SK-N-SH (cell line): ENCODE data around the gene ABCA10. TPM values are rescaled to one million over a fixed set of nuclear protein-coding genes. Genes with fewer than 3 reads are reported as not detected.

Experiments
- CTCF ChIA-PET: fragments of 300-600, 350-600 bp; formaldehyde crosslinking; extraction: SDS; loops from one replicate; lab custom pipeline; 2021; lab: Yijun Ruan, JAX
- POLR2A ChIA-PET: fragments of 350-600 bp; sonication (Branson Sonifier 250); formaldehyde crosslinking; extraction: SDS; loops from one replicate; lab custom pipeline; 2020; ENCODE audit warnings: antibody characterized with exemption, inconsistent platforms; lab: Yijun Ruan, JAX
- DNase-seq: peaks from one replicate; pipeline ENCODE4 v3.0.0; 2012
- H2AFZ ChIP-seq: fragments of 200-600 bp; sonication (generic); 2 replicates; pipeline ENCODE4 v1.8.1; 2016; ENCODE audit warnings: antibody characterized with exemption, mild to moderate bottlenecking, low read depth
- H3F3A ChIP-seq: fragments of 200-600 bp; sonication (generic); replicated peaks from 2 replicates; pipeline ENCODE3; 2016; ENCODE audit warnings: antibody characterized with exemption, mild to moderate bottlenecking; ENCODE audit not compliant: insufficient read depth
- H3K27ac ChIP-seq, 2 experiments: fragments of 200-500 bp in 1 of 2; fragments of 200-600 bp in 1 of 2; sonication (Bioruptor generic) in 1 of 2; sonication (generic), shearing (Covaris generic) in 1 of 2; 2 replicates each; pipeline versions ENCODE4 v1.5.1 to v1.6.1; 2014 to 2016; ENCODE audit warnings: low read depth in 2 of 2, inconsistent platforms in 1 of 2, low read length in 1 of 2, mild to moderate bottlenecking in 1 of 2, mixed read lengths in 1 of 2
- H3K27me3 ChIP-seq: fragments of 200-600 bp; sonication (generic), shearing (Covaris generic); 2 replicates; pipeline ENCODE4 v1.6.1; 2016; ENCODE audit warnings: mixed run types; ENCODE audit not compliant: insufficient read depth
- H3K36me3 ChIP-seq, 2 experiments: fragments of 200-500 bp in 1 of 2; fragments of 200-600 bp in 1 of 2; sonication (Bioruptor generic) in 1 of 2; sonication (generic) in 1 of 2; replicated peaks in 1 of 2; 2 replicates each; pipeline versions ENCODE3 to v1.5.1; 2014 to 2016; ENCODE audit warnings: low read length in 1 of 2, mild to moderate bottlenecking in 1 of 2; ENCODE audit not compliant: insufficient read depth in 2 of 2, control insufficient read depth in 1 of 2
- H3K4me1 ChIP-seq, 2 experiments: fragments of 200-500 bp in 1 of 2; fragments of 200-600 bp in 1 of 2; sonication (Bioruptor generic) in 1 of 2; sonication (generic), shearing (Covaris generic) in 1 of 2; 2 replicates each; pipeline versions ENCODE4 v1.5.1 to v1.6.1; 2014 to 2016; ENCODE audit warnings: low read depth in 1 of 2, low read length in 1 of 2, mixed run types in 1 of 2; ENCODE audit not compliant: insufficient read depth in 2 of 2, control insufficient read depth in 1 of 2
- H3K4me2 ChIP-seq: fragments of 200-600 bp; sonication (generic), shearing (Covaris generic); 2 replicates; pipeline ENCODE4 v1.6.1; 2017; ENCODE audit warnings: mixed run types
- H3K4me3 ChIP-seq, 2 experiments: fragments of 200-500 bp in 1 of 2; fragments of 200-600 bp in 1 of 2; sonication (Bioruptor generic) in 1 of 2; sonication (generic), shearing (Covaris generic) in 1 of 2; 2 replicates each; pipeline versions ENCODE4 v1.5.1 to v1.8.1; 2014 to 2016; ENCODE audit warnings: low read depth in 2 of 2, inconsistent platforms in 1 of 2, low read length in 1 of 2, mild to moderate bottlenecking in 1 of 2, mixed read lengths in 1 of 2, moderate library complexity in 1 of 2
- H3K79me2 ChIP-seq: fragments of 200-600 bp; sonication (generic); 2 replicates; pipeline ENCODE4 v1.8.1; 2017; ENCODE audit warnings: mild to moderate bottlenecking; ENCODE audit not compliant: insufficient read depth
- H3K9ac ChIP-seq: fragments of 200-600 bp; sonication (generic); 2 replicates; pipeline ENCODE4 v1.6.1; 2017; ENCODE audit warnings: mixed run types
- H3K9me2 ChIP-seq: fragments of 200-600 bp; sonication (generic); 2 replicates; pipeline ENCODE4 v1.6.1; 2017; ENCODE audit warnings: mixed run types
- H3K9me3 ChIP-seq: fragments of 200-600 bp; sonication (generic); 2 replicates; pipeline ENCODE4 v1.6.1; 2017; ENCODE audit warnings: mixed run types, mild to moderate bottlenecking, moderate library complexity
- H4K20me1 ChIP-seq: fragments of 200-600 bp; sonication (generic); 2 replicates; pipeline ENCODE4 v1.6.1; 2017; ENCODE audit warnings: mild to moderate bottlenecking, mixed run types; ENCODE audit not compliant: insufficient read depth
- CHD2 ChIP-seq: fragments of 150-350 bp; IDR thresholded peaks from 2 replicates; pipeline ENCODE4 v1.6.1; 2018; ENCODE audit warnings: low read length; ENCODE audit not compliant: partially characterized antibody
- ELF1 ChIP-seq: IDR thresholded peaks from 2 replicates; pipeline ENCODE4 v1.4.0; 2012
- EZH2phosphoT487 ChIP-seq: fragments of 200-600 bp; sonication (generic); IDR thresholded peaks from 2 replicates; pipeline ENCODE4 v1.6.1; 2017; ENCODE audit warnings: low read depth, mixed run types, mild to moderate bottlenecking, antibody characterized with exemption, moderate library complexity, borderline replicate concordance
- FOSL2 ChIP-seq: IDR thresholded peaks from 2 replicates; pipeline ENCODE4 v1.4.0; 2012; ENCODE audit warnings: low read depth, mild to moderate bottlenecking, moderate library complexity, borderline replicate concordance
- GABPA ChIP-seq: IDR thresholded peaks from 2 replicates; pipeline ENCODE4 v1.4.0; 2012; ENCODE audit warnings: low read depth, mild to moderate bottlenecking
- JUND ChIP-seq: IDR thresholded peaks from 2 replicates; pipeline ENCODE4 v1.4.0; 2012
- MXI1 ChIP-seq: IDR thresholded peaks from 2 replicates; pipeline ENCODE4 v1.6.1; 2012; ENCODE audit warnings: mild to moderate bottlenecking, low read depth, low read length, improper control_type of control experiment
- NRF1 ChIP-seq: IDR thresholded peaks from 2 replicates; pipeline ENCODE4 v1.6.1; 2012; ENCODE audit warnings: low read depth, mild to moderate bottlenecking, low read length
- RCOR1 ChIP-seq: fragments of 150-350 bp; IDR thresholded peaks from 2 replicates; pipeline ENCODE4 v1.6.1; 2017; ENCODE audit warnings: antibody characterized with exemption, low read length
- RFX5 ChIP-seq: IDR thresholded peaks from 2 replicates; pipeline ENCODE4 v1.6.1; 2012; ENCODE audit warnings: mild to moderate bottlenecking, improper control_type of control experiment, low read length
- SMC3 ChIP-seq: IDR thresholded peaks from 2 replicates; pipeline ENCODE4 v1.6.1; 2012; ENCODE audit warnings: low read depth, low read length, improper control_type of control experiment
- TCF12 ChIP-seq: IDR thresholded peaks from 2 replicates; pipeline ENCODE4 v1.4.0; 2012
- TEAD4 ChIP-seq: IDR thresholded peaks from 2 replicates; pipeline ENCODE4 v1.4.0; 2012; ENCODE audit warnings: mild to moderate bottlenecking, borderline replicate concordance; ENCODE audit not compliant: insufficient read depth
- YY1 ChIP-seq: IDR thresholded peaks from 2 replicates; pipeline ENCODE4 v1.4.0; 2012; ENCODE audit warnings: low read depth, mild to moderate bottlenecking
- WGBS: methylation state at CpG from one replicate; pipeline ENCODE4 v1.1.6; 2017; ENCODE audit warnings: low lambda C conversion rate; 5-methylcytosine and 5-hydroxymethylcytosine counted together
- polyA plus RNA-seq, 3 experiments: library from polyadenylated mRNA; depleted of rRNA; stranded (reverse); fragments of >200 nt; gene quantifications; 2 replicates each; pipeline ENCODE4 v1.2.3, GENCODE V29; 2012
- TF ChIP-seq, protein P1 (sequence below): fragments of 150-350 bp; IDR thresholded peaks from 2 replicates; pipeline ENCODE4 v1.6.1; 2016; ENCODE audit warnings: mild to moderate bottlenecking, low read depth, low read length
- TF ChIP-seq, protein P2 (sequence below): IDR thresholded peaks from 2 replicates; pipeline ENCODE4 v1.4.0; 2012; ENCODE audit warnings: low read depth
- TF ChIP-seq, protein P3 (sequence below): fragments of 200-600 bp; sonication (generic); IDR thresholded peaks from 2 replicates; pipeline ENCODE4 v1.6.1; 2017; ENCODE audit warnings: antibody characterized with exemption, mild to moderate bottlenecking, moderate library complexity
- TF ChIP-seq, protein P4 (sequence below): fragments of 150-350 bp; IDR thresholded peaks from 2 replicates; pipeline ENCODE4 v1.6.1; 2017; ENCODE audit warnings: antibody characterized with exemption, low read length, low read depth, borderline replicate concordance
- TF ChIP-seq, protein P5 (sequence below): IDR thresholded peaks from 2 replicates; pipeline ENCODE4; 2012

The ABCA10 gene
- polyA plus RNA-seq, 1 of the 3 experiments (the other 2 are of a cell fraction) = 0.07 TPM

DNA sequence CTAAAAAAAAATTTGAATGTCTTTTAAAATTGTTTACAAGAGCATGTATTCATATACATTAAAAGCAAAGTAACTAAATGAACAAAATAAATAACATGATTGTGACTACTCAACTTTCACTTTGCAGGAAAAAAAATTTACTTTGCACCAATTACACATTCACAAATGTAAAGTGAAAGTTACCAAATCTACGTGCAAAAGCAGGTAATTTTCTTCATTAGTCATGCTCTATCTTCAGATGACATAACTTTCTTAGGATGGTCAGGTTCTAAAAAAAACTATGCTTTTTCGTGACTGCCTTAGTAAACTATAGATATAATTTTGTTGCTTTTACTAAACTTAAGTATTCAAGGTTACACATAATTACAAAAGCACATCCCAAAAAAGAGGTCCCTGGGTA, 17.0 kb upstream of the ABCA10 start:
- Histone ChIP-seq H3K4me1 (no peaks in the 10 kb centered on the region; a peak in 1 of 4 replicates), H4K20me1 (no peaks in the 10 kb centered on the region), H3K27ac (no peak overlapping the region), H3K9me3 (no peaks in the 10 kb centered on the region), H3K4me2 (no peak overlapping the region), H3K4me3 (no peak overlapping the region), H2AFZ (peak overlapping the region; percentile 49; the same call in 1 of the 2 replicates), H3K9me2 (no peaks in the 10 kb centered on the region; the same call in 1 of the 2 replicates), H3F3A (peaks cover 15% of the 10 kb centered on the region), H3K27me3 (no peaks in the 10 kb centered on the region), H3K36me3 (peaks cover 0 to 3% of the 10 kb centered on the region in 2 experiments), H3K79me2 (no peaks in the 10 kb centered on the region), H3K9ac (no peak overlapping the region)
- DNase-seq = no peak
- TF ChIP-seq ELF1 = no peak
- ChIA-PET POLR2A (no interaction called here), CTCF (interaction anchor here (1.2 to 16.2 kb wide), 6 partner anchors 12 to 474 kb away, joined by 3 to 185 read pairs (median 12); no protein-coding TSS in a partner anchor)
- 64% methylated on average over 2 of the region's 2 CpGs for WGBS

DNA sequence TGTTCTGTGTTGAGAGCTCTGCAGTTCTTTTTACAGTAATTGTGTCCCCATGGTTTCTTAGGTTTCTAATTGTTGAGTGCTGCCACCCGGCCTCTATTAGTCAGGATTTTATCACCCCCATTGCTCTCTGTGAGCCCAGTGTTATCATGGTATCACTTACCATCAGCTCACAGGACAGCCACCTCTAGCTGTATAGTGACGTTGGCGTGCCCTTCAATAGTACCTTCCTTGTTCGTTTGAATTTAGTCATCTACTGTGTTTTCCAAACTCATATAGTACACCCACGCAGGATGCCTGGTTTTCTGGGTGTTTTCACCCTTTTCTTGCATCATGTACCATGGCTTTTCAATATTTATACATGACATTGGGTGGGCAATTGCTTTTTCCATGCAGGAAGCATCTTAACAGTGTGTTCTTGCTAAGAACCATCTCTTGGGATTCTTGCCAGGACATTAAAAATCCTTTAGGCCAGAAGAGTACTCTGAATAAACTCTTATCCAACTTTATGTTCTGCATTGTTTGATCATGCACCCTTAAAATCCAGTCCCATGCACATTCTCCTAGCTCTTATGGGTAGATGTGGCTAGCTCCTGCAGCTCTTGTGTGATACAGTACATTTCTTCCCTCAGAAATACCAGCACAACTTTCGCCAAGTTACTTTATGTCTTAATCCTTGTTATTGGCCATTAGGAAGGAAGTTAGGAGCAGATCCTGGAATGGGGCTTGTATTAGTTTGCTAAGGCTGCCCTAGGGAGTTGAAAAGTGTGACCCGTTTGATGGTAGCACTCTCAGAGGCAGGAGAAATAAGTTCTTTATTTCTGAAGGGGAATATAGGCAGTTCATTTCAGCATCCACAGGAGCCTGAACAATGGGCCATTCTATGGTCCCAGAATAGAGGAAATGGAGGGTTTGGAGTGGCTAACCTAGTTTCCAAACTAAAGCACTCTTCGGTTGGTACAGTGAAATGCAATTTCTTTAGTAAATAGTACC, 11.3 kb upstream of the ABCA10 start:
- no peaks in the 10 kb centered on the region for H3K9me2 ChIP-seq
- no peak for DNase-seq
- ChIA-PET CTCF (interaction anchor here (0.6 to 16.2 kb wide), 9 partner anchors 8 to 468 kb away, joined by 3 to 185 read pairs (median 4); no protein-coding TSS in a partner anchor), POLR2A (no interaction called here)
- WGBS = 80% methylated on average over 8 of the region's 8 CpGs
- H3K4me1 ChIP-seq = no peaks in the 10 kb centered on the region
- H3F3A ChIP-seq = no peaks in the 10 kb centered on the region
- H2AFZ ChIP-seq = no peak overlapping the region
- TF ChIP-seq SMC3 = no peak
- TF ChIP-seq, protein P1, sequence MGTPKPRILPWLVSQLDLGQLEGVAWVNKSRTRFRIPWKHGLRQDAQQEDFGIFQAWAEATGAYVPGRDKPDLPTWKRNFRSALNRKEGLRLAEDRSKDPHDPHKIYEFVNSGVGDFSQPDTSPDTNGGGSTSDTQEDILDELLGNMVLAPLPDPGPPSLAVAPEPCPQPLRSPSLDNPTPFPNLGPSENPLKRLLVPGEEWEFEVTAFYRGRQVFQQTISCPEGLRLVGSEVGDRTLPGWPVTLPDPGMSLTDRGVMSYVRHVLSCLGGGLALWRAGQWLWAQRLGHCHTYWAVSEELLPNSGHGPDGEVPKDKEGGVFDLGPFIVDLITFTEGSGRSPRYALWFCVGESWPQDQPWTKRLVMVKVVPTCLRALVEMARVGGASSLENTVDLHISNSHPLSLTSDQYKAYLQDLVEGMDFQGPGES = no peak
- TF ChIP-seq RCOR1 = no peak
- TF ChIP-seq, protein P2, sequence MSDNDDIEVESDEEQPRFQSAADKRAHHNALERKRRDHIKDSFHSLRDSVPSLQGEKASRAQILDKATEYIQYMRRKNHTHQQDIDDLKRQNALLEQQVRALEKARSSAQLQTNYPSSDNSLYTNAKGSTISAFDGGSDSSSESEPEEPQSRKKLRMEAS = no peak
- TF ChIP-seq, protein P3, sequence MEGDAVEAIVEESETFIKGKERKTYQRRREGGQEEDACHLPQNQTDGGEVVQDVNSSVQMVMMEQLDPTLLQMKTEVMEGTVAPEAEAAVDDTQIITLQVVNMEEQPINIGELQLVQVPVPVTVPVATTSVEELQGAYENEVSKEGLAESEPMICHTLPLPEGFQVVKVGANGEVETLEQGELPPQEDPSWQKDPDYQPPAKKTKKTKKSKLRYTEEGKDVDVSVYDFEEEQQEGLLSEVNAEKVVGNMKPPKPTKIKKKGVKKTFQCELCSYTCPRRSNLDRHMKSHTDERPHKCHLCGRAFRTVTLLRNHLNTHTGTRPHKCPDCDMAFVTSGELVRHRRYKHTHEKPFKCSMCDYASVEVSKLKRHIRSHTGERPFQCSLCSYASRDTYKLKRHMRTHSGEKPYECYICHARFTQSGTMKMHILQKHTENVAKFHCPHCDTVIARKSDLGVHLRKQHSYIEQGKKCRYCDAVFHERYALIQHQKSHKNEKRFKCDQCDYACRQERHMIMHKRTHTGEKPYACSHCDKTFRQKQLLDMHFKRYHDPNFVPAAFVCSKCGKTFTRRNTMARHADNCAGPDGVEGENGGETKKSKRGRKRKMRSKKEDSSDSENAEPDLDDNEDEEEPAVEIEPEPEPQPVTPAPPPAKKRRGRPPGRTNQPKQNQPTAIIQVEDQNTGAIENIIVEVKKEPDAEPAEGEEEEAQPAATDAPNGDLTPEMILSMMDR = no peak
- no peak for TF ChIP-seq MXI1
- TF ChIP-seq GABPA = no peak
- TF ChIP-seq, protein P4, sequence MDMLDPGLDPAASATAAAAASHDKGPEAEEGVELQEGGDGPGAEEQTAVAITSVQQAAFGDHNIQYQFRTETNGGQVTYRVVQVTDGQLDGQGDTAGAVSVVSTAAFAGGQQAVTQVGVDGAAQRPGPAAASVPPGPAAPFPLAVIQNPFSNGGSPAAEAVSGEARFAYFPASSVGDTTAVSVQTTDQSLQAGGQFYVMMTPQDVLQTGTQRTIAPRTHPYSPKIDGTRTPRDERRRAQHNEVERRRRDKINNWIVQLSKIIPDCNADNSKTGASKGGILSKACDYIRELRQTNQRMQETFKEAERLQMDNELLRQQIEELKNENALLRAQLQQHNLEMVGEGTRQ = no peak
- TF ChIP-seq NRF1 = no peak
- TF ChIP-seq YY1 = no peak
- TF ChIP-seq EZH2phosphoT487 = no peak
- no peak for TF ChIP-seq JUND
- no peak for TF ChIP-seq FOSL2
- TF ChIP-seq, protein P5, sequence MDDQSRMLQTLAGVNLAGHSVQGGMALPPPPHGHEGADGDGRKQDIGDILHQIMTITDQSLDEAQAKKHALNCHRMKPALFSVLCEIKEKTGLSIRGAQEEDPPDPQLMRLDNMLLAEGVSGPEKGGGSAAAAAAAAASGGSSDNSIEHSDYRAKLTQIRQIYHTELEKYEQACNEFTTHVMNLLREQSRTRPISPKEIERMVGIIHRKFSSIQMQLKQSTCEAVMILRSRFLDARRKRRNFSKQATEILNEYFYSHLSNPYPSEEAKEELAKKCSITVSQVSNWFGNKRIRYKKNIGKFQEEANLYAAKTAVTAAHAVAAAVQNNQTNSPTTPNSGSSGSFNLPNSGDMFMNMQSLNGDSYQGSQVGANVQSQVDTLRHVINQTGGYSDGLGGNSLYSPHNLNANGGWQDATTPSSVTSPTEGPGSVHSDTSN = no peak
- no peak for TF ChIP-seq RFX5
- TF ChIP-seq TCF12 = no peak
- TF ChIP-seq CHD2 = no peak
- TF ChIP-seq TEAD4 = no peak
- H3K4me3 ChIP-seq = no peak overlapping the region
- H3K9me3 ChIP-seq = no peaks in the 10 kb centered on the region
- no peak overlapping the region for H3K4me2 ChIP-seq
- no peak overlapping the region for H3K27ac ChIP-seq
- H3K9ac ChIP-seq = no peak overlapping the region
- no peaks in the 10 kb centered on the region for H3K27me3 ChIP-seq
- H3K79me2 ChIP-seq = no peaks in the 10 kb centered on the region
- H3K36me3 ChIP-seq = no peaks in the 10 kb centered on the region
- no peaks in the 10 kb centered on the region for H4K20me1 ChIP-seq
